Choroid plexus epithelial cell (primary cell): ENCODE data around the gene TNNI2.

Experiments used
- DNase-seq: peaks from one replicate; pipeline ENCODE4 v3.0.0-alpha.2; 2010; ENCODE audit warnings: low read depth
- H3K4me3 ChIP-seq: 2 replicates; pipeline ENCODE4 v1.5.1; 2011; ENCODE audit warnings: low read depth, mild to moderate bottlenecking, control low read depth, low read length, moderate library complexity
- CTCF ChIP-seq: conservative IDR thresholded peaks from 2 replicates; pipeline ENCODE4 v1.5.1; 2011; ENCODE audit warnings: low read depth, mild to moderate bottlenecking, control low read depth, inconsistent platforms, low read length, moderate library complexity

Gene TNNI2

GRCh38 chr11:1866776-1867175, 28.0 kb downstream of the TNNI2 start:
- TF ChIP-seq CTCF = no peak
- DNase-seq = no peak
- no peak overlapping the region for H3K4me3 ChIP-seq

- no peak for TF ChIP-seq CTCF
- H3K4me3 ChIP-seq = no peak overlapping the region
- DNase-seq = no peak
Observed at GRCh38 chr11:1867381-1867780, 28.6 kb downstream of the TNNI2 start.

GRCh38 chr11:1868056-1868635, 29.4 kb downstream of the TNNI2 start:
- DNase-seq = no peak
- no peak for TF ChIP-seq CTCF
- H3K4me3 ChIP-seq = no peak overlapping the region

GRCh38 chr11:1868636-1869291, 30.0 kb downstream of the TNNI2 start:
- H3K4me3 ChIP-seq = no peak overlapping the region
- TF ChIP-seq CTCF = no peak
- no peak for DNase-seq

- no peak for DNase-seq
- TF ChIP-seq CTCF = no peak
- no peak overlapping the region for H3K4me3 ChIP-seq
Observed at GRCh38 chr11:1869427-1870325, 30.9 kb downstream of the TNNI2 start.

GRCh38 chr11:1870326-1870696, 31.5 kb downstream of the TNNI2 start:
- H3K4me3 ChIP-seq = no peak overlapping the region
- DNase-seq = no peak
- no peak for TF ChIP-seq CTCF
